Heart right ventricle (tissue), 16 donors: ENCODE results near the gene PRKCI. TPM values are rescaled to one million over a fixed set of nuclear protein-coding genes. Genes with fewer than 3 reads are reported as not detected.

Experiments
- ATAC-seq, 8 donors: fragments of 200-7000 bp; cut with Tn5 transposase; one replicate each; pipeline ENCODE4 v1.9.1; 2020; ENCODE audit warnings: mild to moderate bottlenecking in 8 of 8, moderate library complexity in 8 of 8, moderate number of reproducible peaks in 1 of 8
- DNase-seq, 2 donors: peaks; one replicate each; pipeline ENCODE4 v3.0.0-alpha.2; 2020
- H3K27ac ChIP-seq, 10 donors: fragments of 200-600 bp; sonication (generic) in 2 of 10; one replicate each; pipeline versions ENCODE4 v1.5.0 to v1.8.0; 2020 to 2022; ENCODE audit warnings: mild to moderate bottlenecking in 3 of 10
- H3K27me3 ChIP-seq, 7 donors: fragments of 200-600 bp; one replicate each; pipeline ENCODE4 v1.8.0; 2021 to 2022; ENCODE audit warnings: mild to moderate bottlenecking in 2 of 7
- H3K36me3 ChIP-seq, 9 donors: fragments of 200-600 bp; sonication (generic) in 1 of 9; one replicate each; pipeline versions ENCODE4 v1.5.0 to v1.8.0; 2020 to 2022; ENCODE audit warnings: mild to moderate bottlenecking in 2 of 9
- H3K4me1 ChIP-seq, 9 donors: fragments of 200-600 bp; sonication (generic) in 1 of 9; one replicate each; pipeline versions ENCODE4 v1.5.0 to v1.8.0; 2020 to 2022; ENCODE audit warnings: mild to moderate bottlenecking in 4 of 9
- H3K4me3 ChIP-seq, 10 donors: fragments of 200-600 bp; sonication (generic) in 2 of 10; one replicate each; pipeline versions ENCODE4 v1.5.0 to v1.8.0; 2020 to 2022; ENCODE audit warnings: mild to moderate bottlenecking in 7 of 10, moderate library complexity in 2 of 10
- H3K9me3 ChIP-seq, 11 donors: fragments of 200-600 bp in 10 of 11; sonication (generic) in 2 of 11; one replicate each; pipeline versions ENCODE4 v1.5.0 to v1.8.0; 2013 to 2022; ENCODE audit warnings: mild to moderate bottlenecking in 2 of 11, control low read depth in 1 of 11, moderate library complexity in 1 of 11
- CTCF ChIP-seq, 9 donors: fragments of 200-600 bp; sonication (generic) in 2 of 9; IDR thresholded peaks; one replicate each; pipeline versions ENCODE4 v1.5.0 to v1.8.0; 2021 to 2022; ENCODE audit warnings: antibody characterized with exemption in 9 of 9, mild to moderate bottlenecking in 5 of 9, moderate library complexity in 1 of 9
- WGBS, 2 donors: extraction: QIAGEN DNeasy Blood & Tissue Kit; methylation state at CpG; one replicate each; pipeline ENCODE4 v1.1.7; 2013; ENCODE audit warnings: inconsistent platforms in 1 of 2; 5-methylcytosine and 5-hydroxymethylcytosine counted together
- intact Hi-C, 10 donors: fragments of 100-400 bp; cut with DNase I; formaldehyde crosslinking; loops; one replicate each; pipeline versions ENCODE4 v1.11.1 to v1.14.2; 2022
- polyA plus RNA-seq, 2 donors: library from polyadenylated mRNA; stranded (reverse); fragments of 200-250 nt; gene quantifications; one replicate each; pipeline ENCODE4 v1.2.3, GENCODE V29; 2013
- total RNA-seq, 10 donors: library from RNA; stranded (reverse); fragmentation: NEBNext Ultra II Directional in 3 of 10; extraction: Animal tissue kit (Norgen Biotek cat#: 25700) in 3 of 10; gene quantifications; one replicate each; pipeline versions ENCODE4 v1.2.1 to v1.2.4, GENCODE V29; 2021 to 2023
- donor health status: Arrhythmogenic right ventricular cardiomyopathy.
- donor health status: ischemic (EF 13 %, LVEDD 7.1; RV severe dilation, severe dysfunction).
- donor health status: healthy with polysubstance abuse.
- donor health status: DM: no; HTN: yes; CAD: no.
- donor health status: DM: no; HTN: no; CAD: no.
- donor health status: ischemic (EF 25% LVEDD 6.9; RV normal size, moderate dysfunction).
- donor health status: ischemic (EF 25% LVEDD 5.7; RV mildly dilated, moderate dysfunction).
- donor health status: healthy.
- donor health status: DM: yes; HTN: yes; CAD: no.
- donor health status: Ischemic cardiomyopathy.
- donor health status: ischemic (EF 35%, LVEDD 5.7; RV mildly dilated, moderate dysfunction).
- donor health status: nonischemic (EF 11% LVEDD 7.7; RV severe dilation, severe dysfunction).
- donor health status: DM: yes; HTN: yes; CAD: no.
- donor health status: PGD.
- donor health status: ischemic (EF 29% LVEDD 5.4; RV normal size, mild dysfunction).
- donor health status: nonischemic (EF 23%, LVEDD 6.1; RV moderate dilation, normal function).

The PRKCI gene
- total and polyA plus RNA-seq, 12 donors: 6.5 to 21.0 (median 13.1) TPM

- DNase-seq: no peak
- H3K27ac ChIP-seq: no peak overlapping the region
These were observed 2.9 kb downstream of the PRKCI start for GRCh38 chr3:170225166-170225565.

GRCh38 chr3:170226426-170226960 lies 4.3 kb downstream of the PRKCI start:
- H3K36me3 ChIP-seq: no peaks in the 10 kb centered on the region
- DNase-seq (no peak), ATAC-seq (no peak)
- no peak for TF ChIP-seq CTCF (IDR thresholded peaks at IDR 0.05)
- H3K4me1 ChIP-seq: peaks cover 3 to 35% (median 18%) of the 10 kb centered on the region in 9 donors
- 74 to 87% methylated on average over 1 of the region's 1 CpG for WGBS, 2 donors
- H3K4me3 ChIP-seq: no peak overlapping the region
- H3K27me3 ChIP-seq: no peaks in the 10 kb centered on the region
- H3K9me3 ChIP-seq: no peaks in the 10 kb centered on the region
- no peak overlapping the region for H3K27ac ChIP-seq
- intact Hi-C loops: no loop called here

More at GRCh38 chr3:170225166-170225565, 2.9 kb downstream of the PRKCI start:
- Histone ChIP-seq H3K4me3 (no peak overlapping the region), H3K36me3 (no peaks in the 10 kb centered on the region), H3K9me3 (no peaks in the 10 kb centered on the region), H3K27me3 (no peaks in the 10 kb centered on the region), H3K4me1 (peaks cover 3 to 35% (median 18%) of the 10 kb centered on the region in 9 donors)
- no peak for TF ChIP-seq CTCF (IDR thresholded peaks at IDR 0.05)
- ATAC-seq: no peak
- intact Hi-C loops: no loop called here
- 97 to 100% methylated on average over 1 of the region's 1 CpG for WGBS, 2 donors

- no peak overlapping the region for H3K27ac ChIP-seq
- 50 to 63% methylated on average over 2 of the region's 2 CpGs for WGBS, 2 donors
- ATAC-seq (no peak), DNase-seq (no peak)
- no peaks in the 10 kb centered on the region for H3K27me3 ChIP-seq
- TF ChIP-seq CTCF (IDR thresholded peaks at IDR 0.05): no peak
- H3K4me1 ChIP-seq: peaks cover 2 to 33% (median 14%) of the 10 kb centered on the region in 9 donors
- no peaks in the 10 kb centered on the region for H3K9me3 ChIP-seq
- no peak overlapping the region for H3K4me3 ChIP-seq
- H3K36me3 ChIP-seq: no peaks in the 10 kb centered on the region
- intact Hi-C loops: no loop called here
These were observed 6.0 kb downstream of the PRKCI start for GRCh38 chr3:170228093-170228766.

GRCh38 chr3:170232266-170232665 lies 10.0 kb downstream of the PRKCI start:
- no peak for TF ChIP-seq CTCF (IDR thresholded peaks at IDR 0.05)
- WGBS, 2 donors: 90 to 93% methylated on average over 5 of the region's 5 CpGs
- Histone ChIP-seq H3K9me3 (no peaks in the 10 kb centered on the region), H3K4me3 (no peak overlapping the region), H3K27me3 (no peaks in the 10 kb centered on the region), H3K27ac (no peak overlapping the region), H3K36me3 (peaks cover 0 to 23% (median 12%) of the 10 kb centered on the region in 9 donors), H3K4me1 (peaks cover 0 to 15% (median under 1%) of the 10 kb centered on the region in 9 donors)
- DNase-seq (no peak), ATAC-seq (no peak)
- intact Hi-C loops: no loop called here
